HL-60 (cell line): ENCODE results near the gene PCNX2.

Experiments used
- TF ChIP-seq, protein P1 (sequence below): IDR thresholded peaks from one replicate; pipeline ENCODE4 v1.5.1; 2011; ENCODE audit warnings: low read length, control low read depth, inconsistent platforms; ENCODE audit not compliant: insufficient read depth
- TF ChIP-seq, protein P2 (sequence below): IDR thresholded peaks from 2 replicates; pipeline ENCODE4 v1.6.1; 2012; ENCODE audit warnings: low read depth; ENCODE audit not compliant: insufficient replicate concordance

DNA sequence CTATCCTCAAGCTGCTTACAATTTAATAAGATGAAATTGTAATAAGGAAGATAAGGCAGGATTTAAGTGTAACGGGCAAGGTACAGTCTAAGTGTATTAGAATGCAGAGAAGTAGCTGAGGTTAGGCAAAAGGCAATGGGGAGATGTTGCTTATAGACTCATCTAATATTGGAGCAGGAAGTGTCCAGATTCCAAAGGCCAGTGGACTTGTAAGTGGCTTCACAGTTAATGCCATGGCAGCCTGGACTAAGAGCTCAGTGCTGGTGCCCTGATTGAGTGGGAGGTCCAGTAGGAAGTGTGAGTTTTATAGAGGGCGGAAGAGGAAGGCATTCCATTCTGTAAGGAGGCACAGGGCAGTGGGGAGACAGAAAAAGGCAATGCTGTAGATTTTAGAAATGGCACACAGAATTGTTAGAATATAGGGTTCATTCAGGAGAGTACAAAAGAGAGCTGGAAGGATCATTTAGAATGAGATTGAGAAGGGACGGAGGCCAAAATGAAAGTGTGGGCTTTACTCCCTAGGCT, 44.6 kb upstream of the PCNX2 start:
- TF ChIP-seq, protein P1, sequence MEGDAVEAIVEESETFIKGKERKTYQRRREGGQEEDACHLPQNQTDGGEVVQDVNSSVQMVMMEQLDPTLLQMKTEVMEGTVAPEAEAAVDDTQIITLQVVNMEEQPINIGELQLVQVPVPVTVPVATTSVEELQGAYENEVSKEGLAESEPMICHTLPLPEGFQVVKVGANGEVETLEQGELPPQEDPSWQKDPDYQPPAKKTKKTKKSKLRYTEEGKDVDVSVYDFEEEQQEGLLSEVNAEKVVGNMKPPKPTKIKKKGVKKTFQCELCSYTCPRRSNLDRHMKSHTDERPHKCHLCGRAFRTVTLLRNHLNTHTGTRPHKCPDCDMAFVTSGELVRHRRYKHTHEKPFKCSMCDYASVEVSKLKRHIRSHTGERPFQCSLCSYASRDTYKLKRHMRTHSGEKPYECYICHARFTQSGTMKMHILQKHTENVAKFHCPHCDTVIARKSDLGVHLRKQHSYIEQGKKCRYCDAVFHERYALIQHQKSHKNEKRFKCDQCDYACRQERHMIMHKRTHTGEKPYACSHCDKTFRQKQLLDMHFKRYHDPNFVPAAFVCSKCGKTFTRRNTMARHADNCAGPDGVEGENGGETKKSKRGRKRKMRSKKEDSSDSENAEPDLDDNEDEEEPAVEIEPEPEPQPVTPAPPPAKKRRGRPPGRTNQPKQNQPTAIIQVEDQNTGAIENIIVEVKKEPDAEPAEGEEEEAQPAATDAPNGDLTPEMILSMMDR, result no peak
- TF ChIP-seq, protein P2, sequence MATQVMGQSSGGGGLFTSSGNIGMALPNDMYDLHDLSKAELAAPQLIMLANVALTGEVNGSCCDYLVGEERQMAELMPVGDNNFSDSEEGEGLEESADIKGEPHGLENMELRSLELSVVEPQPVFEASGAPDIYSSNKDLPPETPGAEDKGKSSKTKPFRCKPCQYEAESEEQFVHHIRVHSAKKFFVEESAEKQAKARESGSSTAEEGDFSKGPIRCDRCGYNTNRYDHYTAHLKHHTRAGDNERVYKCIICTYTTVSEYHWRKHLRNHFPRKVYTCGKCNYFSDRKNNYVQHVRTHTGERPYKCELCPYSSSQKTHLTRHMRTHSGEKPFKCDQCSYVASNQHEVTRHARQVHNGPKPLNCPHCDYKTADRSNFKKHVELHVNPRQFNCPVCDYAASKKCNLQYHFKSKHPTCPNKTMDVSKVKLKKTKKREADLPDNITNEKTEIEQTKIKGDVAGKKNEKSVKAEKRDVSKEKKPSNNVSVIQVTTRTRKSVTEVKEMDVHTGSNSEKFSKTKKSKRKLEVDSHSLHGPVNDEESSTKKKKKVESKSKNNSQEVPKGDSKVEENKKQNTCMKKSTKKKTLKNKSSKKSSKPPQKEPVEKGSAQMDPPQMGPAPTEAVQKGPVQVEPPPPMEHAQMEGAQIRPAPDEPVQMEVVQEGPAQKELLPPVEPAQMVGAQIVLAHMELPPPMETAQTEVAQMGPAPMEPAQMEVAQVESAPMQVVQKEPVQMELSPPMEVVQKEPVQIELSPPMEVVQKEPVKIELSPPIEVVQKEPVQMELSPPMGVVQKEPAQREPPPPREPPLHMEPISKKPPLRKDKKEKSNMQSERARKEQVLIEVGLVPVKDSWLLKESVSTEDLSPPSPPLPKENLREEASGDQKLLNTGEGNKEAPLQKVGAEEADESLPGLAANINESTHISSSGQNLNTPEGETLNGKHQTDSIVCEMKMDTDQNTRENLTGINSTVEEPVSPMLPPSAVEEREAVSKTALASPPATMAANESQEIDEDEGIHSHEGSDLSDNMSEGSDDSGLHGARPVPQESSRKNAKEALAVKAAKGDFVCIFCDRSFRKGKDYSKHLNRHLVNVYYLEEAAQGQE, result no peak
